ENCODE data around the gene IL1RL1.

GRCh38 chr2:102273619-102274211, 37.6 kb upstream of the IL1RL1 start:
- TF ChIP-seq EZH2 (IDR thresholded peaks at IDR 0.05; ENCODE audit: borderline replicate concordance) (no peak), CTCF (IDR thresholded peaks at IDR 0.05; ENCODE audit: poor library complexity) (no peak)
